NCI-H1417 (cell line): ENCODE measurements around the gene E2F3.

Source experiments
- DNase-seq, 3 experiments: peaks; one replicate each; lab custom pipeline; 2025; lab: John Stamatoyannopoulos, UW

E2F3 gene

DNA sequence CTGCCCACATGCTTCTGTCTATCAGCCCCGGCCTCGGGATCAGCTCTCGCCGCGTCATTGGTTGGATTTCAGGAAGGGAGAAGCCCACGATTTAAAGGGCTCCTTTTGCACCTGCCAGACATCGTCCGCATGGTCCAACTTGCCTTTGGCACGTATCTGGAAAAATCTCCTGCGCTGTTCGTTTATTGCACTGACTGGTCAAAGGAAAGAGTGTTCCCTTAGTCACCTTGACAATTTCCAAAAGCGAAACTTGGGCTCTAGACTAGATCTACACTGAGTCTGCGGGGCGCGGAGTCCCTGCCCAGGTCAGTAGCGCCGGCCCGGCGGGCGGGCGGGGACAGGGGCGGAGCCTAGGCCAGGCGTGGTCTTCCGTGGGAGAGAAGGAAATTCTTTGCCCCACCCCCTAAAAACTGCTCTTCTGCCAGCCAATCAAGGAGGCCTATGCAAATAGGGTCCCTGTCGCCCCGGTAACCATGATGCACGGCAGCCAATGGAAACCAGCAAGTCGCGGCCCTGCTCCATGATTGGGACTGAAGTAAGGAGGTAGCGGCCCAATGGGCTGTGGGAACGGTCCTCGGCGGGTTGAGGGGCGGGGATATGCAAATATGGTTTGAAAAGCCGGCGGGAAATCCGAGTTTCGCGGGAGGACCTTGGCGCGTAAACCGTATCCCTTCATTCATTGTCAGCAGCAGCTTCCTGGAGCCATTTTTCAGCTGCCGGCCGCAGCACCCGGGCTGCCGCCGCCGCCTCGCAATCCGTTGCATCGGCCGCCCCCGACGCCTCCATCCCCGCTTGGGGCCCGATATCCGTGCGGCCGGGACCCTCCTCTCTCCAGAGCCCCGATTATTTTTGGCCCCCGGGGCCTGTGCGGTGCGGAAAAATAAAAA lies at the start of gene E2F3:
E2F3 (plus strand) TSS at position 675 of the 887 bp plus-strand sequence. CDS start 354 bp downstream, outside the sequence.
- DNase-seq: peak; percentile 98 to 100 (median 99)

DNA sequence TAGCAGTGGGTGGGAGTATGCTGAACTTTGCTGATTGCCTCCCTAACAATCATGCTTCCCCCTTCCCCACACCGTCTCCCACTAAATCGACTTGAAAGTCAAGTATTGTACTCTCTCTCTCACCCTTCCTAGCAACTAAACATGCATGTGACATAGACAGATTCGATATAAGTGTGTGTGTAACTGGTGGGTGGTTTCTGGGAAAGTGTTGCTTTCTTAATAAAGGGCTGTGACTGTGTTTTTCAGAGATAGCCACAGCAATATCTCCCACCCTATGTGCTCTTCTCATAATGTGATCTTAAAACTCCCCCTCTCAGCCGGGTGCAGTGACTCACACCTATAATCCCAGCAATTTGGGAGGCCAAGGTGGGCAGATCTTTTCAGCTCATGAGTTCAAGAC lies 49.3 kb upstream of the E2F3 start:
- no peak for DNase-seq

DNA sequence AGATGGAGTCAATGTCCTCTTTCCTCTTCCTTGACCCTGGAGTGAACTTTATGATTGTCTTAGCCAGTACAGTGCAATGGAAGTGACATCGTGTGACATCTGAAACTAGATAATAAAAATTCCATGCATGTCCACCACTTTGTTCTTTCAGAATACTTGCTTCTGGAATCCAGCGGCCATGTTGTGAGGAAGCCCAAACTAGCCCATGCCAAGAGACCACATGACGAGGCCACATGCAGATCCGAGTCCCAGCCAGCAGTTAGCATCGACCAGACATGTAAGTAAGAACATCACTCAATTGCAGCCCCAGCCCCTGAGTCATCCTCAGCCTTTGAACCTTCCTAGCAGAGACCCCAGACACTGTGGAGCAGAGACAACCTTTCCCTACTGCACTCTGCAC lies 48.5 kb upstream of the E2F3 start:
- DNase-seq: no peak

DNA sequence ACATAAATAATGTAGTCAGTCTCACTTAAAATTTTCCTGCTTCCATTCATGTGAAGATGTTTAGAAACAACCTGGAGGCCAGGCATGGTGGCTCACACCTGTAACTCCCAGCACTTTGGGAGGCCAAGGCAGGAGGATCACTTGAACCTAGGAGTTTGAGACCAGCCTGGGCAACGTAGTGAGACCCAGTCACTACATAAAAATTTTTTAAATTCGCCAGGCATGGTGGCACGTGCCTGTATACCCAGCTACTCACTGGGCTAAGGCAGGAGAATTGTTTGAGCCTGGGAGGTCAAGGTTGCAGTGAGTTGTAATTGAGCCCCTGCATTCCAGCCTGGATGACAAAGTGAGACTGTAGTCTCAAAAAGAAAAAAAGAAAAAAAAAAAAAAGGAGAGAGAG lies 47.3 kb upstream of the E2F3 start:
- no peak for DNase-seq

DNA sequence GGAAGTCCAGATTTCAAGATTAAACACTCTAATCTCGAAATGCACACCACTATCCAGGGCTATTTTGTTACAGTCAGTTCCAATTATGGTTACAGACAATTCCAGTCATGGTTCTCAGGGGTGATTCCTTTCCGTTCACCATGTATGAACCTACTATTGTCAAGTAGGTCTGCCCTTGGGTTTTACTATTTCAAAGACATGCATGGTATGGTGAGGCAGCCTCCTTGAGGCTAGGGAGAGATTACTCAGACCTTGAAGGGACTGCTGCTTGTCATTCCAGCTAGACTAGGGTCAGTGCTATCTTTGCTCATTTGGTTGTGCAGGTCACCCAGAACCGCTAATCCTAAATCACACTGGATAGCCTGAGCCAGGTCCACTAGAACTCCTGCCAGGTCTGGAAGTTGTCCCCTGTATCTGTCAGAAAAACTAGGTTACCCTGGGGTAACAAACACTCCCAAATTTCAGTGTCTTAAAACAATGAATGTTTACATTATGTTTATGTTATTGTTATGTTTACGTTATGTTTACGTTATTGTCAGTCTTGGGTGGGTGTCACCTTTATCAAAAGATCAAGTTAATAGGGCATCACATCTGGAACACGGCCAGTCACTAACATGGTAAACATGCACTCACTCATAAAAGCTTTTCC lies 41.1 kb upstream of the E2F3 start:
- no peak for DNase-seq

DNA sequence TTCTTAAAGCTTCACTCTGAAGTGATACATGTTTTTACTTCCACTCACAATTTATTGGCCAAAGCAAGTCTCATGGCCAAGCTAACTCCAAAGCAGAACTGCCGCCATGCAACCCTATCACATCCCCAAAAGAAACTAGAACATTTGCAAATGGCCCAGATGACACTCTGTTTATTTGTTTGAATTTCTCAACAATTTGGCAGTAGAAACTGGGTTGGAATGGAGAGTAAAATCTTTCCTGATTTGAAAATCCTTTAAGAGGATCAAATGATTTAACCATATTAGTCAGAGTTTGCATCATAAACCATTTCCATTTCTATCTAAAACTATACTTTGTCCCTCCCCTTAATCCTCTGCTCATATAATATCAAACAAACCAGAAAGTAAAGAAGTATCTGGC lies 39.1 kb upstream of the E2F3 start:
- no peak for DNase-seq

DNA sequence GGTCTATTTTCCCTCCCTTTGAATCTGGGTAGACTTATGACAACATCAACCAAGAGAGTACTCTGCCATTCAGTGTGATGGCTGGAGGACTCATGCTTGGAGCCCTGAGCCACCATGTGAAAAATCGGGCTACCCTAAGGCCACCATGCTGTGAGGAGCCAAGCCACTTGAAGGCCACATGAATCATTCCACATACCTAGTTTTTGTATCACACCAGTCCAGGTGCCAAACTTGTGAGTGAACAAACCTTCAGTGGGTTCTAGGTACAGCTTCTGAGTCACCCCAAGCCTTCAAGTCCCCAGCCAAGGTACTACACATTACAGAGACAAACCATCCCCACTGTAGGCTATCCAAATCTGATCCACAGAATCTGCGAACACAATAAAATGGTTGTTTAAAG lies 37.4 kb upstream of the E2F3 start:
- DNase-seq: no peak

DNA sequence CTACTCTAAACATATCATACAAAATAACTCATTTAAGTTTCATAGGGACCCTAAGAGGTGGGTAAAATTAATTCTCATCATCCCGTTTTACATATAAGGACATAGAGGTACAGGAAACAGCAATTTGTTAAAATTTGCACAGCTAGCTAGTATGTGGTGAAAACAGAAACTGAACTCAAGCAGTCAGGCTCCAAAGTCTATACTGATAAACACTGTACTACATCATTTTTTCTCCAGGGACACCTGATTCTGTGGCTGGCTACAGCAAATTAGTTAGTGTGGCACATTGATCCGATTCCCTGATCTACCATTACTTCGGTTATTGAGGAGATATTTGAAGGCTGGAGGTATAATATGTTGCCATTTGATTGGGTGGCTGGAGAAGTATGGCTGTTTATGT lies 36.2 kb upstream of the E2F3 start:
- no peak for DNase-seq

DNA sequence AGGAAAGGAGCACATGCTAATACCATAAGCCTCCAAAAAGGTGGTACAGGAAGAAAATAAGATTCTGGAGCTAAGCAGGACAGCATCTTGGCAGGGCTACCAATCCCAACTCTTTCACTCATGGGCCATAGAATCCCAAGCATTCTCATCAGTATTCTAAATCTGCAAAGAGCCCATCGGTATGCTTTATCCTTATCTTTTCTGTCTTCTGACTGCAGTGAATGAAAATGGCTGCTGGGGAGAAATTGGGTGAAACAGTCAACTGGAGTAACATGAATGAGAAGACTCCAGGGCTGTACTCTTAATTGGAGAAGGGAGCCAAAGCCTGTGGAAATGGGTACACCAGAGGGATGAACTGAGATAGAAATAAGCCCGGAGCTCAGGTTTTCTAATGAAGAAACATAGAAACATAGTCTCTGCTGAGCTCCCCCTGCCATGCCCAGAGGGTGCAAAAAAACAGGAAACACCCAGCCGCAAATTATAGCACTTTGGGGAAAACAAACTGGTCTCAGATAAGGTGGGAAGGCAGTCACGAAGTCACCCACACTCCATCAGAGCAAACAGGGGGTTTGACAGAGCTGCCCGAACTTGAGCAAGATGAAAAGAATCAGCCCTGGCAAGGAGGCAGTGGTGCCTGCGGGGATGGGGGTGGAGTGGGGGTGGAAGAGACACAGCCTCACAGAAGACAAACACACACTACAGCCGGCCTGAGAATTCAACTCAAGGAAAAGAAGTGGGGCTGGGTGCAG lies 35.4 kb upstream of the E2F3 start:
- DNase-seq: no peak

DNA sequence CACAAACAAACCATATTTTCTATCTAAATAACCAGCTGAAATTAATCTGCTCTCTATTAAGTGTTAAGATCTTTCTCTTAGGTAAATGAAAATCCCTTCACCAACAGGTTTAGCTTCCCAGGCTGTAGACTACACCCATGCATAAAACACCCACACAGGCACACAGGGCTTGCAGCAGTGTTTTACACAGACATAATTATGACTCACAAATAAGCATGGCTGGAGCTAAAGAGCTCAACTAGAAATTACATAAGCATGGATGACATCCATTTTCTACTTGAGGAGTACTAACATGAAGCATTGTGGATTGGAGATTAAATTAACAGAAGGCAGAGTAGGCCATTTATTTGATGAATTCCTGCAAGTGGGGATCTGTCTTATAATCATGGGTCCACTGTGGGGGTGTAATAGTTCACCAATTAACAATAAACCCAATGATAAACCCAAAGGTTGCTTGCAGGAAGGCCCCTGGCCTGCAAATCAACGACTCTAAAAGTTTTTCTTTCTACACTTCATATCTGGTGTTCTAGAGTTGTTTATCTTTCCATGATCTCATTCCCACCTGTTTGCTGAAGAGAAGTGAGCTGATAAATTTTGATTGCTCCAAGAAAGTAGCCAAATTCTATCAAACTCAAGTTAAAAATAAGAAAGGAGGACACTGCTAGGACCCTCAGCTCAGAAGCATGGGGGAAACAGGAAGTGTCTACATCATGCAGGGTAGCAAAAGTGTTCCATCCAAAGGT lies 33.8 kb upstream of the E2F3 start:
- DNase-seq: no peak

DNA sequence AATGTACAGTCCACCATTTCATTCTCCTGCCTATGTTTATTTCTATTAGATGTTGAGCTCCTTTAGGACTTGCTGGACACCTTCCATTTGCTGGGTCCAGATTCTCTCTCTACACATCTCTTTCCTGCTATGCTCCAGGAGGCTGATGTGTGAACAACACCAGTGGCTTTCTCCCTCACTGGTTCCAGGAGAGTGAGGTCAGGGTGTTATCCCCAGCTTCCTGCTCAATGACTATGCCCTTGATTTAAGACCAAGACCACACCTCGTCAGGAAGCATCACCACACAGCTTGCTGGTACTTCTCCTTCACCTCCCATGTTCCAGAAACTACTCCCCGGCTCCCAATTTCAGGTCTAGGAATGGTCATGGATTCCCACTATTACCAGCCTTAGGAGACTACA lies 31.3 kb upstream of the E2F3 start:
- no peak for DNase-seq

DNA sequence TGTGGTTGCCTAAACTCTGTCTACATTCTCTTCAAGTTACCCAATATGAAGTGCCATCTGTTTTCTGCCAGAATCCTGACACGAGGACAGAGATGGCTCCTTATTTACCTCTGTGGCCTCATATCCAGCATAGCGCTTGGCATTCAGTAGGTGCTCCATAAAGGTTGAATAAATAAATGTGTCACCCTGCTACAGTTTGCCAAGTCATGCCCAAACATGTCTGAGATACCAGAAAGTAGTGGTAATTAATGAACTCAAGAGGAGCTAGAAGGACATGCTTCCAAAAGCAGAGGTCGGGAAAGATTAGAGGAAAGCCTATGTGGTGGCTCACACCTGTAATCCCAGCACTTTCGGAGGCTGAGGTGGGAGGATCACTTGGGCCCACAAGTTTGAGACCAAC lies 30.9 kb upstream of the E2F3 start:
- no peak for DNase-seq

DNA sequence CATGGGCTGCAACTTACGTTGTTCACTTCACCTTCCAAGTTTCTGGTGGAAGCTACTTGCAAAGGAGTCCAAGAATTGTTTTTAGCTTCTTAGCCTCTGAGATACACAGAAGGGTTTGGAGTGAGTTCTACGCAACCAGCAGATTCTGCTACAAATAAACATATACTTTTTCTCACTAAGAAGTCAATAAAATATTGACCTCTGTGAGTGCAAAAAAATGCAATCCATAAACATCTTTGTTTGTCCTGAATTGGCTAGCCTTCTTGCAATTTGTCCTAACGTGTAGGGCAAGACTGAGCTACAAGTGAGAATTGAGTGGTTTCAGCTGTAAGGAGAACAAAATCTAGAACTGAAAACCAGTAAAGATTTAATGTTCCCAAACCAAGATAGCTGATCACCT lies 26.2 kb upstream of the E2F3 start:
- DNase-seq: no peak

DNA sequence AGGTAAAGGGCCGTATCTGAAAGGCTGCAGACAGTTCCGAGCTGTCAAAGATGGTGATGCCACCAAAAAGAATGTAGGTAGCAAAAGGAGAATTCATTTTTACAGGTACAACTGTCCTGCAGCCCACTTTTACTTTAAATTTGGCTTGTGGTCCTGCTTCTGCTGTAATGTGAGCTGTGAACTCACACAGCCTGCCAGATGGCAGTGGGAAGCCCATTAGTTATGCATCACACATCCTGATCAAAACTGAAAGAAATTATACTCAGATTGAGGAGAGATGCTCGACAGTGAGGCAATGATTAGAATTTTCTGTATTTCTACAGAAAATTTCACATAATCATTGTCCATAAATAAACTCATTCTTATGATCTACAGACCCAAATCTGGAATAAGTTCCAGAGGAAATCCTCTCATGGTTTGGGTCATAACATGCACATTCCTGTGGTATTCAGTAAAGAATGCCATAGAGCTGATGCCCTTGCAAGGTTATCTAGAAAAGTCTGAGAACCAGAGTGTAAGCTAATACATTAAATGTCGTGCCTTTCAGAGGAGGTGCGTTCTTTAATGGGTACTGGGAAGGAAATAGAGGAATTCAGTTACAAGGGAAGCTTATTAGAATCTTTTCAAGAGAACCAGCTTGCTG lies 23.9 kb upstream of the E2F3 start:
- no peak for DNase-seq

DNA sequence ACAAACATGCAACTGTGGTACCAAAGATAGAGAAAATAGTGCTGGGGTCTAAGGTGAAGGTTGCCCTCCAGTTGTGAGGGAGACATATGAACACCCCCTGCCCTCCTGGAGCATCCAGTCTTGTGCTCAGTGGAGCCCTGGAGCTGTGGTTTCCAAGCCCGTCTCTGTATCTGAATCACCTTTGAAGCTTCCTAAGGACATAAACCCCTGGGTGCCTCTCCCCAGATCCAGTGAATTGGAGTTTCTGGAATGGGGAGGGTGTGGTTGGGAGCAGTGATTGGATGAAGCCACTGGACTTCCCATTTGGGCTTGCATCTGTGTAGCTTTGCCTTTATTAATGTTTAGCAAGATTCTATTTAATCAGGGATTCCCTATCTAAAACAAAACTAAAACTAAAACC lies 22.4 kb upstream of the E2F3 start:
- no peak for DNase-seq

DNA sequence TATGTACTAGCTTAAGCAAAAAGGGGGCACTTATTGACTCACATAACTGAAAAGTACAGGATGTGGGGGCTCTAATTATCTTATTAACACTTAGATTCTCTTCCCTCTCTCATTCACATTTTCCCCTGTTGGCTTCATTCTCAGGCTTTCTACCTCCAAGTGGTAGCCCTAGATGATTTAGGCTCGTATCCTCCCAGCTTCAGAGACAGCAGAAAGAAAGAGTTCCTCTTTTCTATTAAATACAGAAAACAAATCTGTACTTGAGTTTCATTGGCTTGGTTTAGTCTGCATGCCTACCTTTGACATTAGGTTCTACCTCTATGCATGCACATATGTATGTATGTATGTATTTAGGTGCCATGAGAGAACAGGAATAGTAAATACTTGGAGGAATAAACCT lies 15.5 kb upstream of the E2F3 start:
- DNase-seq: no peak

DNA sequence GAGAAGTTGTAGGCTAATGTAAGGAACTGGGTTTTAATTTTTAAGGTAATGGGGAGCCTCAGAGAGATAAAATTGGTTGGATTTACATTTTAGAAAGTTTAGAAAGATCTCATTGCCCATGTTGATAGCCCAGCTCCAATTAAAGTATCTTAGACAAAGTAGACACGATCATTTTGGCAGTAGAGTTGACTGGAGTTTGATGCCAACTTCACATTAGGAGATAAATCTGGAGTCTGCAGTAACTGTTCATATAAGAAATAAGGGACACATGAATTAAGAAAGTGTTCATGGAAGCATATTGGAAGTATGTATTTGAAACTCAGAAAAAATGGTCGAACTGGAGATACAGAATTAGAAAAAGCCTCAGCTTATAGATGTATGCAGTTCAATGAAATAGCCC lies 12.6 kb upstream of the E2F3 start:
- no peak for DNase-seq

DNA sequence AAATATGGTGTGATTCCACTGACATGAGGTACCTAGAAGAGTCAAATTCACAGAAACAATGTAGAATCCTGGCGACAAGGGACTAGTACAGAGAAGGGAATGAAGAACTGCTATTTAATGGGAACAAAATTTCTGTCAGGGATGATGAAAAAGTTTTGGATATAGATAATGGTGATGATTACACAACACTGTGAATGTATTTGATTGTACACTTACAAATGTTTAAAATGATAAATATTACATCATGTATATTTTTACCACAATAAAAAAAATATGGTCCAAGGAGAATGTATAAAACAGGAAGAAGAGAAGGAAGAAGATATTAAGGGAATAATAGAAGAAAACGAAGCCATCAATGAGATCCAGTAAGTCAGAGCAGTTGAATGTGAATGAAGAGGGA lies 8.4 kb upstream of the E2F3 start:
- no peak for DNase-seq

DNA sequence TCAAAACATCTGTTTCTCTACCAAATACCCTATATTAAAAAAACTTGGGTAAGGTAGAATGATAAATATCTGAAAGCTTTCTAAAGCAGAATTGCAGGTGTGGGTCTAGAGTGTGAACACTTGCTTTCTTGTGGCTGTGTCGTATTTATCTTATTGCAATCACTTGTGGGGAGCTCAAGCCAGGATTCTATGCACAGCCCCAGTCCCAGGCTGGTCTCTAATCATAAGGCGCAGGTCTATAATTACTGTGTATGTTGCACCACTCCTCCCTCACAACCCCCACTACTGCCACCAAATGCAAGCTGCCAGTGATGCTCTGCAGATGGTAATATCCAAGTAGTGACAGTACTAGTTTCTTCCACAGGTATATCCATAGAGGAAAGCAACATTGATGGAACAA lies 2.2 kb upstream of the E2F3 start:
- peak in 2 of 3 experiments; percentile 1 to 22 for DNase-seq

DNA sequence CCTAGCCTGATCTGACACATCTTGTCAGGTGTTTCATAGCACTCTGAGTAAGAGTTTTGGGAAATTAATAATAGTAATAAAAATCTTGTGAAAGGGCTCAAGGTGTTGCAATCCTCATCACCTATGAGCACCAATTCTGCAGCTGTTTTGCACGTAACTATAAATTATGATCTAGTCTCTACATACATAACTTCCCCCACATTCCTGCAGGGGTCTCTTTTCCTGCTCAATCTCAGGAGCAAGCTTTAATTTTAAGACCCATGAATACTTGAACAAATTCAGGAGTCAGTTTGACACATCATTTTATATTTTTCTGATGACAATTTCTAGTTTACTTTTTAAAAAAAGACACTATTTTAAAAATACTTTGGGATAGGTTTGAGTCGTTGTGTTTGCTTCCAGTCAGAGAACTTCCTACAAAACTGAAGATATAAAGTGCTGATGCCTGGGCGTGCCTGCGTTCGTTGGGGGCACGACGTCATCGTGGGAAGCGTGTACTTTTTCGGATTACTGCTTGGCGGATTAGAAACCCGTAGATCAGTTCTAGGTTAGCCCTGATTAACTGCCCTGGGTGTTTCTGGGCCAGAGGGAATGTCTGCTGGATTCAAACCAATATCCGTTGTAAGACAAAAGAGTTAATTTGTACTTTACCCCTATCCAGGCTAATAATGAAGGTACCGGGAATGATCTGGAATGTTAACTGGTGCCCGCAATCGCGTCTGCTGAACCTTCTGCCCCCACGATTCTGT lies 1.0 kb upstream of the E2F3 start:
- DNase-seq: peak; percentile 4 to 70 (median 33)

DNA sequence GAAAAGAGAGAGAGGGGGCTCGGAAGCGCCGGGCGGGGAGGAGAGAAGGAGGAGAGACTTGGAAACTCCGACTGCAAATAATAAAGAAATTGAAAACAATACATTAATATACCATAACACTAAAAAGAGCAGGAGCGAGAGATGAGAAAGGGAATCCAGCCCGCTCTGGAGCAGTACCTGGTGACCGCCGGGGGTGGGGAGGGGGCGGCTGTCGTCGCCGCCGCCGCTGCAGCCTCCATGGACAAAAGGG lies 338 bp downstream of the E2F3 start:
- peak in 1 of 3 experiments; percentile 89 for DNase-seq
